K562 (cell line): ENCODE measurements around the gene NHS. TPM values are rescaled to one million over a fixed set of nuclear protein-coding genes. Genes with fewer than 3 reads are reported as not detected.

Experiments used
- ATAC-seq: fragments of 200-7000 bp; cut with Tn5 transposase; 3 replicates; pipeline ENCODE4 v1.9.1; 2020; ENCODE audit warnings: moderate library complexity
- BruUV-seq: library from RNA; stranded (reverse); fragments of 400-500 nt; replicated peaks from 2 replicates; lab custom pipeline; 2021; lab: Mats Ljungman, UMichigan
- CTCF ChIA-PET: fragments of 300-600 bp; formaldehyde crosslinking; extraction: SDS; loops from one replicate; lab custom pipeline; 2021; ENCODE audit warnings: low intra/inter-chr PET ratio; lab: Yijun Ruan, JAX
- POLR2A ChIA-PET: fragments of 300-600, 350-650 bp; sonication (Branson Sonifier 250); formaldehyde crosslinking; extraction: SDS; loops from one replicate; lab custom pipeline; 2021; ENCODE audit warnings: antibody characterized with exemption, inconsistent platforms; lab: Yijun Ruan, JAX
- DNase-seq, 4 experiments: peaks; one replicate each; pipeline versions ENCODE4 v3.0.0 to v3.0.0-alpha.2; 2011 to 2018; ENCODE audit warnings: low spot score in 3 of 4, mixed read lengths in 3 of 4; ENCODE audit errors: extremely low read depth in 1 of 4
- FAIRE-seq: peaks from 2 replicates; lab custom pipeline; 2011; peaks lifted over from hg19 to GRCh38; lab: Jason Lieb, UNC
- H2AFZ ChIP-seq: 2 replicates; pipeline ENCODE4 v1.6.0; 2011; ENCODE audit warnings: low read depth, low read length, control low read depth, inconsistent platforms
- H3K27ac ChIP-seq: fragments of 200-600 bp; 3 replicates; pipeline ENCODE4 v1.8.0; 2011; ENCODE audit warnings: low read depth, mild to moderate bottlenecking, control low read depth, inconsistent platforms, low read length, moderate library complexity, mixed read lengths; ENCODE audit errors: extremely low read depth
- H3K27me3 ChIP-seq, 2 experiments: fragments of 300-600 bp in 1 of 2; 2 replicates in 1 of 2; 3 replicates in 1 of 2; pipeline versions ENCODE4 v1.6.0 to v1.8.0; 2011; ENCODE audit warnings: inconsistent platforms in 2 of 2, low read length in 2 of 2, mild to moderate bottlenecking in 1 of 2, mixed read lengths in 1 of 2, moderate library complexity in 1 of 2; ENCODE audit not compliant: control insufficient read depth in 2 of 2, insufficient read depth in 2 of 2
- H3K36me3 ChIP-seq: fragments of 300-600 bp; 3 replicates; pipeline ENCODE4 v1.8.0; 2011; ENCODE audit warnings: mild to moderate bottlenecking, low read length, inconsistent platforms; ENCODE audit not compliant: control insufficient read depth, insufficient read depth
- H3K4me1 ChIP-seq, 2 experiments: fragments of 200-600 bp in 1 of 2; replicated peaks in 1 of 2; 2 replicates in 1 of 2; 3 replicates in 1 of 2; pipeline versions ENCODE4 v1.5.1 to v1.8.0; 2011; ENCODE audit warnings: inconsistent platforms in 2 of 2, low read length in 2 of 2, mild to moderate bottlenecking in 1 of 2, mixed read lengths in 1 of 2, moderate library complexity in 1 of 2; ENCODE audit not compliant: control insufficient read depth in 2 of 2, insufficient read depth in 2 of 2
- H3K4me2 ChIP-seq: 2 replicates; pipeline ENCODE4 v1.6.1; 2011; ENCODE audit warnings: low read length, control low read depth, inconsistent platforms, mixed read lengths; ENCODE audit not compliant: insufficient read depth
- H3K4me3 ChIP-seq: fragments of 200-600 bp; sonication (generic), shearing (Covaris generic); 2 replicates; pipeline ENCODE4 v1.5.1; 2016; ENCODE audit warnings: control low read depth, inconsistent platforms
- H3K79me2 ChIP-seq: fragments of 200-600 bp; 3 replicates; pipeline ENCODE4 v1.8.0; 2011; ENCODE audit warnings: low read length, inconsistent platforms; ENCODE audit not compliant: control insufficient read depth, insufficient read depth
- H3K9ac ChIP-seq, 2 experiments: 2 replicates each; pipeline versions ENCODE4 v1.6.0 to v1.6.1; 2011; ENCODE audit warnings: low read depth in 2 of 2, low read length in 2 of 2, control low read depth in 1 of 2, inconsistent platforms in 1 of 2, mild to moderate bottlenecking in 1 of 2, mixed read lengths in 1 of 2; ENCODE audit not compliant: insufficient read depth in 1 of 2
- H3K9me1 ChIP-seq: one replicate; pipeline ENCODE4 v1.6.0; 2011; ENCODE audit warnings: inconsistent platforms, mild to moderate bottlenecking, low read length, moderate library complexity; ENCODE audit not compliant: control insufficient read depth, insufficient read depth
- H3K9me3 ChIP-seq: replicated peaks from 2 replicates; pipeline ENCODE4 v1.5.1; 2011; ENCODE audit warnings: low read depth, low read length, inconsistent platforms; ENCODE audit not compliant: control insufficient read depth, insufficient read depth
- H4K20me1 ChIP-seq: replicated peaks from 2 replicates; pipeline ENCODE4 v1.6.1; 2011; ENCODE audit warnings: low read length, inconsistent platforms, mixed read lengths; ENCODE audit not compliant: control insufficient read depth, insufficient read depth
- CGGBP1 ChIP-seq: fragments of 250-450 bp; sonication (Bioruptor Pico); IDR thresholded peaks from 2 replicates; pipeline ENCODE4 v1.9.0; 2021; ENCODE audit warnings: mild to moderate bottlenecking
- PHB2 ChIP-seq: fragments of 450-650 bp; IDR thresholded peaks from 2 replicates; pipeline ENCODE4 v1.6.1; 2017; ENCODE audit warnings: low read depth
- TSC22D4 ChIP-seq: fragments of 450-650 bp; IDR thresholded peaks from 2 replicates; pipeline ENCODE4 v1.6.1; 2016; ENCODE audit warnings: missing genetic modification characterization, missing biosample characterization, control low read depth
- WGBS: fragments of 100-300 bp; shearing (Covaris generic); methylation state at CpG from one replicate; pipeline ENCODE4 v1.1.6; 2016; ENCODE audit warnings: low coverage, mixed read lengths; ENCODE audit not compliant: insufficient coverage; ENCODE audit errors: missing lambda C conversion rate; 5-methylcytosine and 5-hydroxymethylcytosine counted together
- in situ Hi-C: fragments of 300-500 bp; cut with MboI; formaldehyde crosslinking; loops from 4 replicates; pipeline ENCODE4 v1.15.0; 2018; ENCODE audit warnings: inconsistent platforms, mixed read lengths
- intact Hi-C: fragments of 100-400 bp; cut with micrococcal nuclease; formaldehyde crosslinking; loops from 2 replicates; pipeline ENCODE4 v1.14.2; 2022
- microRNA-seq: library from miRNA; unstranded; fragments of <30 nt; microRNA quantifications from one replicate; pipeline ENCODE4, GENCODE V29; 2018; ENCODE audit warnings: borderline microRNAs expressed
- polyA plus RNA-seq, 8 experiments: library from polyadenylated mRNA; depleted of rRNA in 4 of 8; stranded (reverse) in 5 of 8; unstranded in 3 of 8; fragments of >200 nt; fragmentation: Nextera tagmentation in 2 of 8; fragmentation: Illumina TruSeq in 1 of 8; extraction: Ambion mirVana in 2 of 8; extraction: Trizol in 1 of 8; gene quantifications; 2 replicates each; pipeline versions ENCODE4 v1.2.1 to v1.2.3, GENCODE V29; 2011 to 2014; ENCODE audit warnings: inconsistent platforms in 1 of 8, missing spikeins in 1 of 8
- small RNA-seq: library from RNA; depleted of rRNA; stranded (forward); fragments of <200 nt; gene quantifications from one replicate; pipeline ENCODE3, GENCODE V24; 2014
- total RNA-seq, 7 experiments: library from RNA; depleted of rRNA in 6 of 7; stranded (reverse); fragments of >200 nt in 6 of 7; fragmentation: Illumina TruSeq in 2 of 7; extraction: Trizol in 2 of 7; gene quantifications; 2 replicates each; pipeline versions ENCODE4 v1.2.1 to v1.2.3, GENCODE V29; 2011 to 2021; ENCODE audit warnings: low replicate concordance in 1 of 7

The NHS gene
- total and polyA plus RNA-seq, 9 of the 15 experiments (the other 6 are each of a cell fraction or from before 2014, with no cell fraction given): 0.02 TPM; not detected in 8

- Histone ChIP-seq H3K79me2 (no peaks in the 10 kb centered on the region), H3K36me3 (no peaks in the 10 kb centered on the region), H3K4me1 (no peaks in the 10 kb centered on the region), H4K20me1 (no peaks in the 10 kb centered on the region), H3K4me3 (no peak overlapping the region), H2AFZ (no peak overlapping the region), H3K27me3 (no peaks in the 10 kb centered on the region), H3K9me3 (no peaks in the 10 kb centered on the region), H3K27ac (no peak overlapping the region), H3K9ac (no peak overlapping the region), H3K4me2 (no peak overlapping the region), H3K9me1 (no peaks in the 10 kb centered on the region)
- FAIRE-seq (no peak), DNase-seq (no peak), ATAC-seq (no peak)
- intact Hi-C loops (no loop called here), in situ Hi-C loops (no loop called here)
- POLR2A ChIA-PET: no interaction called here
- CTCF ChIA-PET: no interaction called here
- no peak for TF ChIP-seq CGGBP1 (CRISPR knock-in tag)
- TF ChIP-seq PHB2: no peak
- TF ChIP-seq TSC22D4 (tag): no peak
- WGBS: 0% methylated on average over 4 of the region's 4 CpGs
- no TSS peak for BruUV-seq
Measured at GRCh38 chrX:17779434-17779833, 404.4 kb downstream of the NHS start.

Small RNA genes lying within 50 kb of the gene (microRNA-seq; reads per million reads assigned to microRNA genes)
- not detected for gene MIR4768

Small RNA genes lying within 50 kb of the gene (small RNA-seq; reads per million reads assigned to genes)
- not detected for gene MIR4768
- gene RF01210: 0.15 reads per million
